Sciatic nerve (tissue), 2 donors: ENCODE measurements around the gene ALS2. TPM values are rescaled to one million over a fixed set of nuclear protein-coding genes. Genes with fewer than 3 reads are reported as not detected.
A peak's percentile ranks its signal among the peaks of the same experiment; 100 is the strongest.
"Not testable (repeated sequence)": the region's sequence is repeated elsewhere in the genome, so short reads cannot be mapped to it uniquely, and the experiment has no call there.

Source experiments
- ATAC-seq: fragments of 200-7000 bp; cut with Tn5 transposase; one replicate; pipeline ENCODE4 v1.9.1; 2020; ENCODE audit warnings: mild to moderate bottlenecking, moderate library complexity
- DNase-seq: peaks from one replicate; pipeline ENCODE4 v3.0.0-alpha.2; 2020; ENCODE audit warnings: low spot score
- intact Hi-C: fragments of 100-400 bp; cut with DNase I; formaldehyde crosslinking; loops from one replicate; pipeline ENCODE4 v1.14.2; 2022
- total RNA-seq: library from RNA; stranded (reverse); fragmentation: NEBNext Ultra II Directional; extraction: Animal tissue kit (Norgen Biotek cat#: 25700); gene quantifications from one replicate; pipeline ENCODE4 v1.2.1, GENCODE V29; 2021
- donor health status: DM: no; HTN: no; CAD: no.
- donor health status: DM: no; HTN: no; CAD: no.

Gene ALS2
- total RNA-seq: 36.4 TPM

DNA sequence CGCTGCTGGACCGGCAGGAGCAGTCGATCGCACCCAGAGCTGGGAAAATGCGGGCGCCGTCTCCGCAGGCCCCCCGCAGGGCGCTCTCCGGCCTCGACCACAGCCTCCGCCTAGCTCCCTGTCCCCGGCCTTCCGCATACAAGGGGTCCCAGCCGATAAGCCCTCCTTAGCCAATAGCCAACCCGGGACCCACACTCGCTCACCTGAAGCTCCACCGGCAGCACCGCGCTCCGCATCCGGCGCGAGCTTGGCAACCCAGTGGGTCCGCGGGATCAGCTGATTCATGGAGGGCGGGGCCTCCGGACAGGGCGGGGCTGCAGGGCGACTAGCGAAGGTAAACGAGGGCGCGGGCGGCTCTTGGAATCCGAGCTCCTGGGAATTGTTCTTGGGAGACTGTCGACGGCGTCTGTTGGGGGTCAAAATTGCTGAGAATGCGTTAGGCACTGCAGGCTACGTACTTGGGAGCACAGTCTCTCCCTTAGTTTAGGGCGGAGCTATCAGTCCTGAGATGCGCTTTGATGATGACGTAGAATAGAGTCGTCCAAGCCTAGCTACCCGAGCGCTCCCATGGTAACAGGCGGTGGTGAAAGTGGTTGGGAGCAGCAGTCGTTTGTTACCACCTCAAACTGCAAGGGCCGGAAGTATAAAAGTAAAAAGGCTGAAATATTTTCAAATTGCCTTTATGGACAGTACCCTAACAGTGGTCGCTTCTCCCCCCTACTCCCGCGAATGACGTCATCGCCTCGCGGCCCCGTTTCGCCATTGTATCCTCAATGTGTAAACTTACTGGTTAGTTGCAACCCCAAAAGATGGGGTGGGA is at the start of gene ALS2:
TSS of gene ALS2 (minus strand) at position 260 of the 820 bp plus-strand sequence. CDS start 12,048 bp downstream, outside the sequence.
- DNase-seq: peak; percentile 98
- intact Hi-C loops: no loop called here
- peak; percentile 99 for ATAC-seq

- intact Hi-C loops: no loop called here
- DNase-seq (no peak), ATAC-seq (no peak)
Observed at GRCh38 chr2:201828220-201828619, 47.5 kb upstream of the ALS2 start.

- no peak for DNase-seq
- ATAC-seq: no peak
- intact Hi-C loops: no loop called here
Observed at GRCh38 chr2:201827621-201828020, 46.9 kb upstream of the ALS2 start.

- ATAC-seq (no peak), DNase-seq (no peak)
- intact Hi-C loops: no loop called here
Observed at GRCh38 chr2:201824212-201824611, 43.5 kb upstream of the ALS2 start.

DNA sequence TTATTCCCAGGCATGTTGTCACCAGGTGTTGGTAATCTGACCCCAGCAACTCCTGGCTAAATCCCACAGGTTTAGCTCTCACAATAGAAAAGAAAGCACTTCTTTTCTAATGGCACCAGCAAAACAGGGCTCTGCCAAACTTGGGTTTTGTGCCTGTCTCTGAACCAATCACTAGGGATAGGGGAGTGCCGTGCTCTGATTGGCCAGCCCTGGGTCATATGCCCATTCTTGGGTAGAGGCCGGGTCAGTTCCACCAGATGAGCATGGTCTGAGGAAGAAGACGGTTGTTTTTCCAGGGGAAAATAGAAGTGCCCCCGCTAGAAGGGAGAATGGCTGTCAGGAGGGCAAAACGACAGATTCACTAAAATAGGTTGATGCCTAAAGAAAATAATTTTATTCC is 40.3 kb upstream of the ALS2 start:
- DNase-seq: no peak
- ATAC-seq: no peak
- intact Hi-C loops: no loop called here

DNA sequence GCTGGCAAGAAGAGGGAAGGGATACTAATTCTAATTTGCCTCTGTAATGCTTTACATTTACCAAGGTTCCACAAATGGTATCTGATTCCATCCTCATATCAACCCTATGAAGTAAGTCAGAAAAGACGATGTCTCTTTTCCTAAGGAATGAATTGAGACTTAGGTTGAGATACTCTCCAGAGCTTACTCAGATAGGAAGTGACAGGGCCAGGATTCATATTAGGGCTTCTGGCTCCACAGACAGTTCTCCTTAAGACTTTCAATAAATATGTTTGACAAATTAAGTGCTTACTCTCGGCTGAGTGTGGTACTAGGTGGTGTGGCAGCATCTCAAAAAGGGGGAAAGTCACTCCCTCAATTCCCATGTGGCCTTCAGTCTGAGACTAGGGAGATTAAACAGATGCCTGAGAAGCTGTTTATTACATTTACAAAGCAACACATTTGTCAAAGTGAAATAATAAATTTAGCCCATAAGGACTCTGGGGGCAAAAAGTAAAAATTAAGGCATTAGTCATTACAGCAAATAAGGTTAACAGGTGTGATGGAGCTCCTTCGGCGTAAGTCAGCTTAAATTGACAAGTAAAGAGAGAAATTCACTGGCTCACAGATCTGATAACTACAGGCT is 39.8 kb upstream of the ALS2 start:
- no peak for ATAC-seq
- DNase-seq: no peak
- intact Hi-C loops: no loop called here

- DNase-seq (no peak), ATAC-seq (no peak)
- intact Hi-C loops: no loop called here
Observed at GRCh38 chr2:201816657-201817575, 36.2 kb upstream of the ALS2 start.

DNA sequence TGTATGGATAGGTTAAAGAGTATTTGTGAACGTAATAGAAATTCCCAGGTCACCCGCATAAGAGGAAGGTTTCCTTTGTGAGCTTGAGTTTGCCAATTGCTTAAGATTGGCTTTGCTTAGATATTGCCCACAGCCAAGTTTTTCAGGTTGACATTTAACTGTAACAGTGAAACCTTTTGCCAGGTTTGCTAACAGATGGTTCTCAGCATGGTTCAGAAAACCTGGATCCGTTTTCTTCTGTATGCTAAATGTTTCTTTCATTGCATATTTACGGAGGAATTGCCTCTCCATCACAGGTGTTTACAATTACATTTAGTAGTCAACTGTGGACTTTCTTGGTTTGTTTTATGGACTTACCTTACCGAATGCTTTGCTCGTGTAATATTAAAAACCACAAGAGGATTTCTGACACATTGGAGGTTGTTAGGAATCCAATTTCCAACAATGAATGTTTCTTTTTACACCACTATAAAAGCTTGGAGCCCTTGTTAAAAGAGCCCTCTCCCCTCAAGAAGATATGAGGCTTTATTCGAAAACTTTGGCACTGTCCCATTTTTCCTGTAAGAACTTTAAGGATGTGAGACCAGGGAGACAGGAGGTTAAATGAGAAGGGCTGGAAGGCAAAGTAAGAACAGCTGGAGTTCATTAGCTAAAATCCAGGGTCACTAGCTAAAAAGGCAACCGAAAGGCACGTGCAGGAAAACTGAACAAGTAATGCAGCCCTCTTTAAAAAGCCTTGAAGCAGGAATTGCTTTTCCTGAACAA is 33.4 kb upstream of the ALS2 start:
- DNase-seq: no peak
- intact Hi-C loops: no loop called here
- peak; percentile 81 for ATAC-seq

DNA sequence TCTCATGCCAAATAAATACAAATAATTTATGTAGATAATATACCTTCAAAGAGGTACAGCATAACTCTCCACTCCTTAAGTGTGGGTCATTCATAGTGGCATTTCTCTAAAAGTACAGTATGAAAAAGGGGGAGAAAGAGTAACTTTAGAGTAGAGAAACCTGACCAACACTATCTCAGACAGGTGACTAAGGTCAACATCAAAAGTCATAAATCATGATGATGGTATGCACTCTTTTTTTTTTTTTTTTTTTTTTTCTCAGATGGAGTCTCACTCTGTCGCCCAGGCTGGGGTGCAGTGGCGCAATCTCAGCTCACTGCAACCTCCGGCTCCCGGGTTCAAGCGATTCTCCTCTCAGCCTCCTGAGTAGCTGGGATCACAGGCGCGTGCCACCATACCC is 29.9 kb upstream of the ALS2 start:
- intact Hi-C loops, DNase-seq, ATAC-seq: not testable (repeated sequence)

DNA sequence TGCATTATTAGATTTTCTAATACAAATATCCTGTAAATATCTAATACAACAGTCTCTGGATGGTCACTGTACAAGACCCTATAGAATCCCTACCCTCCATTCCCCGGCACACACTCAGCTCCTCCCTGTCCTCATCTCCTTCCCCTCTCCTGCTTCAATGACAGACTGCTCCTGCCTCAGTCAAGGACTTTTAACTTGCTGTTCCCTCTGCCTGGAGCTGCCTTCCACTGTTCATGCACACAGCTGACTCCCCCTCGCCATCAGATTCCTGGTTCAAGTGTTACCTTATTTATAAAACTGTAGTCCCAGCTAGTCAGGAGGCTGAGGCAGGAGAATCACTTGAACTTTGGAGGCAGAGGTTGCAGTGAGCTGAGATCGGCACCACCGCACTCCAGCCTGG is 28.9 kb upstream of the ALS2 start:
- ATAC-seq (no peak), DNase-seq (no peak)
- intact Hi-C loops: no loop called here

DNA sequence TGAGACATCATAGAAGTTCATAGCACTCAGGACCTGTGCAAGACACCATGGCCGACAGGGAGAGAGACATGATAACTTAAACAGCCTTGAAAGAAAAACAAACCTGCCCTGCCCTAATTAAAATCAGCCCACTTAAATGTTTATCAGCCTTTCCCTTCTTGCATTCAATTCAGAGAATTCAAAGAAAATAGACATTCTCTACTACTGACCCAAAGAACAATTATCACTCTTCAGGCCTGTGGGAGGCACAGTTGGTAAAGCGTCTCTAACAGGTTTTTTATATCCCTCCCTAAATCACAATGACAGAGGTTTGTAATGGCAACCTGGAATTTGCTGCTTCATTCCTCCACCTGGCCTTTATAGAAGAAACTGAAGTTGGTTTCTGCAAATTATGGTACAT is 27.3 kb upstream of the ALS2 start:
- intact Hi-C loops: no loop called here
- no peak for ATAC-seq
- DNase-seq: no peak

GRCh38 chr2:201807452-201807999 is 26.8 kb upstream of the ALS2 start:
- ATAC-seq (peak; percentile 97), DNase-seq (peak; percentile 71)
- intact Hi-C loops: no loop called here

- DNase-seq (peak; percentile 58), ATAC-seq (peak; percentile 86)
- intact Hi-C loops: no loop called here
Observed at GRCh38 chr2:201806442-201807170, 25.9 kb upstream of the ALS2 start, which contains the start of gene CDK15. CDK15 (plus strand) TSS chr2:201806537; CDS start chr2:201806665, 128 bp downstream.

- DNase-seq, ATAC-seq, intact Hi-C loops: not testable (repeated sequence)
Observed at GRCh38 chr2:201798914-201799285, 18.2 kb upstream of the ALS2 start.

- no peak for ATAC-seq
- intact Hi-C loops: no loop called here
Observed at GRCh38 chr2:201798252-201798913, 17.6 kb upstream of the ALS2 start.

DNA sequence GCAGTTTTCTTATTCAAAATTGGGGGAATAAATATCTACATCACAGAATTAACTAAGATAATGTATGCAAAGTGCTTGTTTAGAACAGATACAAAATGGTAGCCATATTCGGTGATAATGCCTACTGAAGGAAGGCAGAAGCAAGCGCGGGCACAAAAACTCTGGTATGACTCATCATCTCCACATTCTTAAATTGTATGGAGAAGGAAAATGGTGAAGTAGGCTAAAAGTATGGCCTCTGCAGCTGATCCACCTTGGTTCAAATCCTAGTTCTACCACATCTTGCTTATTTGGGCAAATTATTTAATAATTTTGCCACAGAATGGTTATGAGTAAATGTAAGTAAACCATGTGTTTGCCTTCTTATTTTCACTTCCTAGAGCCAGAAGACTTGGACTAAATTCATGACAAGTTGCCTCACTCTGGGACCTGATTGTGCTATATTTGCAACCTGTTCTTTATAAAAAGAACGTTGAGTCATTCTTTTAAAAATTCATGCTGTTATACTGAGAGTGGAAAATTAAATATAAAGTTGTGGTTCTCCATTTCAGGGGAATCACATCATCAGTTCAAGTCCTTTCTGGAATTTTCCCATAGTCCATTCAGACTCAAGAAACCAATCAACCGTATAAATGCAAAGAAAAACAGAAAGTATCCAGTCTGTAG is 16.6 kb upstream of the ALS2 start:
- no peak for ATAC-seq

More at GRCh38 chr2:201798252-201798913, 17.6 kb upstream of the ALS2 start:
- DNase-seq: no peak

GRCh38 chr2:201796478-201796865 is 15.7 kb upstream of the ALS2 start:
- no peak for ATAC-seq
- no peak for DNase-seq
- intact Hi-C loops: no loop called here

More for the DNA sequence above, 16.6 kb upstream of the ALS2 start:
- DNase-seq: no peak
- intact Hi-C loops: no loop called here
